Esophagus squamous epithelium (tissue), 4 donors: ENCODE results near the gene GPC3.

Source experiments
- POLR2A ChIP-seq, 4 donors: fragments of 450-650 bp; IDR thresholded peaks; one replicate each; pipeline ENCODE4 v1.6.1; 2017; ENCODE audit warnings: antibody characterized with exemption in 4 of 4, mild to moderate bottlenecking in 4 of 4, moderate library complexity in 3 of 4
- TF ChIP-seq, protein P1 (sequence below), 6 experiments: fragments of 450-650 bp in 4 of 6; fragments of 200-600 bp in 2 of 6; sonication (generic) in 2 of 6; IDR thresholded peaks; one replicate each; pipeline ENCODE4 v1.5.1; 2016 to 2019; ENCODE audit warnings: antibody characterized with exemption in 6 of 6, mild to moderate bottlenecking in 4 of 6, moderate library complexity in 4 of 6

- TF ChIP-seq, protein P1, sequence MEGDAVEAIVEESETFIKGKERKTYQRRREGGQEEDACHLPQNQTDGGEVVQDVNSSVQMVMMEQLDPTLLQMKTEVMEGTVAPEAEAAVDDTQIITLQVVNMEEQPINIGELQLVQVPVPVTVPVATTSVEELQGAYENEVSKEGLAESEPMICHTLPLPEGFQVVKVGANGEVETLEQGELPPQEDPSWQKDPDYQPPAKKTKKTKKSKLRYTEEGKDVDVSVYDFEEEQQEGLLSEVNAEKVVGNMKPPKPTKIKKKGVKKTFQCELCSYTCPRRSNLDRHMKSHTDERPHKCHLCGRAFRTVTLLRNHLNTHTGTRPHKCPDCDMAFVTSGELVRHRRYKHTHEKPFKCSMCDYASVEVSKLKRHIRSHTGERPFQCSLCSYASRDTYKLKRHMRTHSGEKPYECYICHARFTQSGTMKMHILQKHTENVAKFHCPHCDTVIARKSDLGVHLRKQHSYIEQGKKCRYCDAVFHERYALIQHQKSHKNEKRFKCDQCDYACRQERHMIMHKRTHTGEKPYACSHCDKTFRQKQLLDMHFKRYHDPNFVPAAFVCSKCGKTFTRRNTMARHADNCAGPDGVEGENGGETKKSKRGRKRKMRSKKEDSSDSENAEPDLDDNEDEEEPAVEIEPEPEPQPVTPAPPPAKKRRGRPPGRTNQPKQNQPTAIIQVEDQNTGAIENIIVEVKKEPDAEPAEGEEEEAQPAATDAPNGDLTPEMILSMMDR (IDR thresholded peaks at IDR 0.05): no peak
- TF ChIP-seq POLR2A (IDR thresholded peaks at IDR 0.05): no peak
These were observed 105.4 kb downstream of the GPC3 start for GRCh38 chrX:133880032-133880443.
